Fibroblast of villous mesenchyme (primary cell): ENCODE results near the gene ATP5IF1. TPM values are rescaled to one million over a fixed set of nuclear protein-coding genes. Genes with fewer than 3 reads are reported as not detected.
A peak's percentile ranks its signal among the peaks of the same experiment; 100 is the strongest.

Experiments used
- DNase-seq: peaks from one replicate; pipeline ENCODE4 v3.0.0-alpha.2; 2010; ENCODE audit warnings: low read depth
- H3K4me3 ChIP-seq: 2 replicates; pipeline ENCODE4 v1.5.1; 2011; ENCODE audit warnings: low read depth, mild to moderate bottlenecking, low read length
- CTCF ChIP-seq: IDR thresholded peaks from 2 replicates; pipeline ENCODE4 v1.5.1; 2012; ENCODE audit warnings: low read depth, mild to moderate bottlenecking, low read length; ENCODE audit not compliant: insufficient read depth
- total RNA-seq: library from RNA; depleted of rRNA; stranded (reverse); fragments of >200 nt; gene quantifications from 2 replicates; pipeline ENCODE4 v1.2.3, GENCODE V29; 2012

Gene ATP5IF1
- total RNA-seq, 1 donor = 89.4 TPM

GRCh38 chr1:28247612-28248272 lies 11.8 kb downstream of the ATP5IF1 start:
- peak; percentile 4 for TF ChIP-seq CTCF
- H3K4me3 ChIP-seq = peak overlapping the region; percentile 3
- DNase-seq = no peak

- peak overlapping the region; percentile 12 for H3K4me3 ChIP-seq
Observed at GRCh38 chr1:28248273-28249012, 12.5 kb downstream of the ATP5IF1 start.

DNA sequence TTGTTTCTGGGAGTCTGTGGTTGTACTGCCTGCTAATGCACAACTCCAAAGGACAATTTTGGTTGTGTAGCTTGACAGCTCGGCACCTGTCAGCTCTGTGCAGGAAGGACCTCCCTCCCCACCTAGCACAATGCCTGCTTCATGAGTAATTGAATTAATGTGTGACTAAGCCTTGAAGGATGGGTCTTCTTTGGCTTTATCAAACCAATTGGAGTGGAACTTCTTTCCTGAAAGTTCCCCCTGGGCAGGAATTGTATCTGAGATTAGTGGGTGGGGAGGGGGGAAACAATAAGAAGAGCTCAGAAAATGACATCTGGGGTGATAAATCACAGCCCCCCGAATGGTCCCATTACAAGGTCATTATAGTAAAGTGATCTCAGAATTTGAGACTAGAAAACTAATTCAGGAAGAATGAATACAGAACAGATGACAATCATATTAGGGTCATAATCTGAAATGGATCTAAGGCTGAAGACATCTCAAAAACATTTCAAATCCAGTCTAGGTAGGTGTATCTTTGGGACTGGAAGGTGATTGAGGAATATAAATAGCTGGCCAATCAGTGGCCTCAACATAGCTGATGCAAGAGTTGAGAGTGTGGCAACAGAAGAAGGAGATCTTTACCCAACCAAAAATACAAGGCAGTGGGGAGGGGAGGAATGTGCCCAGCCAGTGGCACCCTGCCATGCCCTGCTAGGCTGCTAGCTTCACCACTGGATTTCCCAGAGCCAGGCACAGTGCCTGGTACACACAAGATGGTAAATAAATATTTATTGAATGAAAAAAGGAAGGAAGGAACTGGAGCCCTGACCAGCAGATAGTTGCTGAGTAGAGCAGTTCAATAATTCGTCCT lies 13.3 kb downstream of the ATP5IF1 start:
- H3K4me3 ChIP-seq = no peak overlapping the region
- TF ChIP-seq CTCF = no peak
- DNase-seq = peak; percentile 78

More at GRCh38 chr1:28248273-28249012, 12.5 kb downstream of the ATP5IF1 start:
- peak; percentile 84 for DNase-seq
- peak; percentile 97 for TF ChIP-seq CTCF

DNA sequence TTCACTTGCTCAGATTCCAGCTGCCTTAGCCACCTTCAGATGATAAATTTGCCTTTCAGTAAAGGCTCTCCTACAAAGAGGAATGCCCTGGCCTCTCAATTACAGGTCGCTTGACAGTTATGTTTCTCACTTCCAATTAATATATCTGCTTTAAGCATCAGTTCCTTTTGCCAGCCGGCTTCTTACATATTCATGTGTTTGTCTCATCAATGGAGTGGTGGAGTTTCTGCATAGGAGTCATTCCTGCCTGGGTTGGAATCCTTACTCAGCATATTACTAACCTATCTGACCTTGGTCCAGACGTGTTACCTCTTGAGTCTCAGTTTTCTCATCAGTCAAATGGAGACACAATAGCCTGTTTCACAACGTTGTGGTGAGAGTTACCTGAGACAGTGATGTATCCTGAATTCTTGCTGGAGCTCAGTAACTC lies 14.0 kb downstream of the ATP5IF1 start:
- DNase-seq = no peak
- H3K4me3 ChIP-seq = no peak overlapping the region
- no peak for TF ChIP-seq CTCF

GRCh38 chr1:28256197-28256827 lies 20.4 kb downstream of the ATP5IF1 start:
- no peak for TF ChIP-seq CTCF
- no peak overlapping the region for H3K4me3 ChIP-seq
- no peak for DNase-seq

- H3K4me3 ChIP-seq = no peak overlapping the region
- no peak for DNase-seq
- no peak for TF ChIP-seq CTCF
Observed at GRCh38 chr1:28257736-28258135, 21.8 kb downstream of the ATP5IF1 start.
